Prostate gland (tissue), 2 donors: ENCODE measurements around the gene ZFYVE27.

Experiments used
- CTCF ChIP-seq, 4 experiments: fragments of 200-600 bp in 2 of 4; fragments of 450-650 bp in 2 of 4; sonication (generic) in 2 of 4; IDR thresholded peaks; 1 replicate in 3 of 4; 2 replicates in 1 of 4; pipeline ENCODE4 v1.5.1; 2016 to 2019; ENCODE audit warnings: antibody characterized with exemption in 4 of 4, mild to moderate bottlenecking in 2 of 4, moderate library complexity in 2 of 4
- POLR2A ChIP-seq: fragments of 450-650 bp; IDR thresholded peaks from one replicate; pipeline ENCODE4 v1.6.1; 2016; ENCODE audit warnings: antibody characterized with exemption, mild to moderate bottlenecking
- POLR2AphosphoS5 ChIP-seq: sonication (generic); formaldehyde crosslinking; IDR thresholded peaks from one replicate; pipeline ENCODE4 v1.6.1; 2017; ENCODE audit warnings: antibody characterized with exemption

GRCh38 chr10:97718659-97719142 is 18.2 kb upstream of the ZFYVE27 start:
- no peak for TF ChIP-seq CTCF (IDR thresholded peaks at IDR 0.05)
- TF ChIP-seq POLR2AphosphoS5: peak; percentile 95
- TF ChIP-seq POLR2A: no peak
